ENCODE results near the gene LINGO4.

DNA sequence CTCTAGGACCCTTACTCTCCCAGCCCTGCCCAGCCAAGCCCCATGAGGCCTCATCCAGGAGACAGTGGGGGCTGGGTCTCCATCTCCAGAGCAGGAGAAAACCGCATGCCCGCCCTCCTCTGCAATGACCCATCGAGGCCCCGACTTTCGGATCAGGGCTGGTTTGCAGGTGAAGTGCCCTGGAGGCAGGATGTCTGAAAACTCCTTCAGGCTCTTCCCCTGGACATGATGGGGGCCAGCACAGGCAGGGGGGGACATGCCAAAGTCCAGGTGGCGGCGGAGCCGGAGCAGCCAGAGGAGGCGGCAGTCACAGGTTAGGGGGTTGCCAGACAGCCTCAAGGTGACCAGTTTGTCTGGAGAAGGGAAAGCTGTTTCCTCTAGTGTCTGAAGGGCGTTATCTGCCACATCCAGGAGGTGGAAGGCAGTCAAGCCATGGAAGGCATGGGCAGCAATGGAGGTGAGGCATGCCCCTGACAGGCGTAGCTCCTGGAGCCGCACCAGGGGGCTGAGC lies 3.9 kb downstream of the LINGO4 start:
- TF ChIP-seq, protein P1, sequence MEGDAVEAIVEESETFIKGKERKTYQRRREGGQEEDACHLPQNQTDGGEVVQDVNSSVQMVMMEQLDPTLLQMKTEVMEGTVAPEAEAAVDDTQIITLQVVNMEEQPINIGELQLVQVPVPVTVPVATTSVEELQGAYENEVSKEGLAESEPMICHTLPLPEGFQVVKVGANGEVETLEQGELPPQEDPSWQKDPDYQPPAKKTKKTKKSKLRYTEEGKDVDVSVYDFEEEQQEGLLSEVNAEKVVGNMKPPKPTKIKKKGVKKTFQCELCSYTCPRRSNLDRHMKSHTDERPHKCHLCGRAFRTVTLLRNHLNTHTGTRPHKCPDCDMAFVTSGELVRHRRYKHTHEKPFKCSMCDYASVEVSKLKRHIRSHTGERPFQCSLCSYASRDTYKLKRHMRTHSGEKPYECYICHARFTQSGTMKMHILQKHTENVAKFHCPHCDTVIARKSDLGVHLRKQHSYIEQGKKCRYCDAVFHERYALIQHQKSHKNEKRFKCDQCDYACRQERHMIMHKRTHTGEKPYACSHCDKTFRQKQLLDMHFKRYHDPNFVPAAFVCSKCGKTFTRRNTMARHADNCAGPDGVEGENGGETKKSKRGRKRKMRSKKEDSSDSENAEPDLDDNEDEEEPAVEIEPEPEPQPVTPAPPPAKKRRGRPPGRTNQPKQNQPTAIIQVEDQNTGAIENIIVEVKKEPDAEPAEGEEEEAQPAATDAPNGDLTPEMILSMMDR (IDR thresholded peaks at IDR 0.05; ENCODE audit: low read depth, low read length), result no peak
- no peak for TF ChIP-seq POLR2A (IDR thresholded peaks at IDR 0.05; ENCODE audit: extremely low read depth, insufficient read length)
- TF ChIP-seq, protein P2, sequence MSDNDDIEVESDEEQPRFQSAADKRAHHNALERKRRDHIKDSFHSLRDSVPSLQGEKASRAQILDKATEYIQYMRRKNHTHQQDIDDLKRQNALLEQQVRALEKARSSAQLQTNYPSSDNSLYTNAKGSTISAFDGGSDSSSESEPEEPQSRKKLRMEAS (IDR thresholded peaks at IDR 0.05; ENCODE audit: low read depth, low read length), result no peak

Measured in NB4 (cell line).